Measurements from ENCODE around the gene PHACTR1.
"Not testable (repeated sequence)": the region's sequence is repeated elsewhere in the genome, so short reads cannot be mapped to it uniquely, and the experiment has no call there.

Gene PHACTR1

GRCh38 chr6:13216236-13217014 is 499.9 kb downstream of the PHACTR1 start:
- DNase-seq = no peak

- no peak for DNase-seq
These were observed 500.8 kb downstream of the PHACTR1 start for GRCh38 chr6:13217206-13217905.

GRCh38 chr6:13220266-13220665 is 503.7 kb downstream of the PHACTR1 start:
- no peak for DNase-seq

GRCh38 chr6:13222048-13222447 is 505.5 kb downstream of the PHACTR1 start:
- DNase-seq = no peak

GRCh38 chr6:13226071-13226470 is 509.5 kb downstream of the PHACTR1 start:
- DNase-seq = no peak

GRCh38 chr6:13228264-13229204 is 512.0 kb downstream of the PHACTR1 start:
- no peak for DNase-seq

GRCh38 chr6:13229205-13230085 is 512.9 kb downstream of the PHACTR1 start:
- peak; percentile 28 for DNase-seq

- DNase-seq = no peak
These were observed 516.5 kb downstream of the PHACTR1 start for GRCh38 chr6:13233106-13233505.

GRCh38 chr6:13234130-13234529 is 517.6 kb downstream of the PHACTR1 start:
- DNase-seq = no peak

- no peak for DNase-seq
These were observed 518.8 kb downstream of the PHACTR1 start for GRCh38 chr6:13235339-13235738.

- no peak for DNase-seq
These were observed 520.8 kb downstream of the PHACTR1 start for GRCh38 chr6:13237318-13237717.

- no peak for DNase-seq
These were observed 521.5 kb downstream of the PHACTR1 start for GRCh38 chr6:13238017-13238416.

- no peak for DNase-seq
These were observed 522.2 kb downstream of the PHACTR1 start for GRCh38 chr6:13238640-13239216.

- DNase-seq = no peak
These were observed 523.2 kb downstream of the PHACTR1 start for GRCh38 chr6:13239530-13240455.

GRCh38 chr6:13241364-13241763 is 524.8 kb downstream of the PHACTR1 start:
- no peak for DNase-seq

- no peak for DNase-seq
These were observed 525.6 kb downstream of the PHACTR1 start for GRCh38 chr6:13242178-13242577.

GRCh38 chr6:13242590-13242989 is 526.0 kb downstream of the PHACTR1 start:
- DNase-seq = no peak

- no peak for DNase-seq
These were observed 526.5 kb downstream of the PHACTR1 start for GRCh38 chr6:13243033-13243432.

GRCh38 chr6:13243745-13244144 is 527.2 kb downstream of the PHACTR1 start:
- DNase-seq = not testable (repeated sequence)

GRCh38 chr6:13247627-13248026 is 531.1 kb downstream of the PHACTR1 start:
- DNase-seq = no peak

GRCh38 chr6:13248053-13248452 is 531.5 kb downstream of the PHACTR1 start:
- DNase-seq = no peak

All from CD4-positive, alpha-beta T cell treated with Interleukin-17A for 1 hour (primary cell).